HG03175 (cell line): ENCODE measurements around the gene CLIC3.

Experiments used
- ATAC-seq: cut with Tn5 transposase; IDR thresholded peaks from one replicate; pipeline ENCODE4 v1.9.1; 2021; ENCODE audit warnings: mild to moderate bottlenecking, moderate library complexity; ENCODE audit not compliant: unreplicated experiment

CLIC3 gene

GRCh38 chr9:136955202-136955942 lies 41.0 kb downstream of the CLIC3 start:
- ATAC-seq, result no peak

DNA sequence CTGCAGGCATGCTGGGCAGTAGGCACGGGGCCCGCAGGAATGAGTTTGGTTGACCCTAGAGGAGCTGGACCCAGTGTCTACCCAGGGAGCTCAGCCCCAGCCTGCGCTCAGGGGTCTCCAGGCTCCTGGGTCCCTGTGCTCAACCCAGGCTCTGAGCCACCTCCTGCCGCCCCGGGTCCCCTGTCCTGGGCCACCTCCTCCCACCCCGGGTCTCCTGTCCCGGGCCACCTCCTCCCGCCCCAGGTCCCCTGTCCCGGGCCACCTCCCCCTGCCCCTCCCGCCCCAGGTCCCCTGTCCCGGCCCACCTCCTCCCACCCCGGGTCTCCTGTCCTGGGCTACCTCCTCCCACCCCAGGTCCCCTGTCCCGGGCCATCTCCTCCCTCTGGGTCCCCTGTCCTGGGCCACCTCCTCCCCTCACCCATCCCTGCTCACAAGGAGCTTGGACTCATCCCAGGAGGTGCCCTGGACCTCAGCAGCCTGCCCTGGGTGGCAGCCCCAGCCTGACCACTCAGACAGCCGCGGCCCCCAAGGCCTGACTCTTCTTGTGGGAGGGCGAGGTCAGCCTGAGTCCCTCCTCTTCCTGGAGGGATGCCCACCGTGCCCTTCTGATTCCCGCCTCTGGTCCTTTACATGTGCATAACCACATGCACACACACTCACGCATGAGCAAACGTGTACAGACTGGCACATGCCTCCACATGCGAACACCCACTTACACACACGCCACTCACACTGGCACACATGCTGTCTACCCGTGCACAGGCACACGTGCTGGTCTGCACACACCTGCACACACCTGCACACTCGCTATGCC lies 41.9 kb downstream of the CLIC3 start:
- no peak for ATAC-seq

DNA sequence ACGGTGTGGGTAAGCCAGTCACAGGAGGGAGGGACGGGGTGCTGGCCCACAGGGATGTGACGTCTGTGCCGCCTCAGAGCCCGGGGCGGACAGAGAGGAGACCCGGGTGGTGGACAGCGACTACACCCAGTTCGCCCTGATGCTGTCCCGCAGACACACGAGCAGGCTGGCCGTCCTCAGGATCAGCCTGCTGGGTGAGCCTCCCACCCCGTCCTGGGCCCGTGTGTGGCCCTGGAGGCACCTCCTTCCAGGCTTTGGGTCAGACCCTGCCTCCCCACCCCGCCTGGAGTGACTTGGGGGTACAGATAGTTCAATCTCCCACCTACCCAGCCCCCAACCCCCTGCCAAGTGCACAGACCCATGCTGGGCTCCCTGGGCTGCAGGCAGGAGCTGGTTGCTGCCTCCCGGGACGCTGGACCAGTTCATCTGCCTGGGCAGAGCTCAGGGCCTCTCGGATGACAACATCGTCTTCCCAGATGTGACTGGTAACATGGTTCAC lies 42.5 kb downstream of the CLIC3 start:
- no peak for ATAC-seq

DNA sequence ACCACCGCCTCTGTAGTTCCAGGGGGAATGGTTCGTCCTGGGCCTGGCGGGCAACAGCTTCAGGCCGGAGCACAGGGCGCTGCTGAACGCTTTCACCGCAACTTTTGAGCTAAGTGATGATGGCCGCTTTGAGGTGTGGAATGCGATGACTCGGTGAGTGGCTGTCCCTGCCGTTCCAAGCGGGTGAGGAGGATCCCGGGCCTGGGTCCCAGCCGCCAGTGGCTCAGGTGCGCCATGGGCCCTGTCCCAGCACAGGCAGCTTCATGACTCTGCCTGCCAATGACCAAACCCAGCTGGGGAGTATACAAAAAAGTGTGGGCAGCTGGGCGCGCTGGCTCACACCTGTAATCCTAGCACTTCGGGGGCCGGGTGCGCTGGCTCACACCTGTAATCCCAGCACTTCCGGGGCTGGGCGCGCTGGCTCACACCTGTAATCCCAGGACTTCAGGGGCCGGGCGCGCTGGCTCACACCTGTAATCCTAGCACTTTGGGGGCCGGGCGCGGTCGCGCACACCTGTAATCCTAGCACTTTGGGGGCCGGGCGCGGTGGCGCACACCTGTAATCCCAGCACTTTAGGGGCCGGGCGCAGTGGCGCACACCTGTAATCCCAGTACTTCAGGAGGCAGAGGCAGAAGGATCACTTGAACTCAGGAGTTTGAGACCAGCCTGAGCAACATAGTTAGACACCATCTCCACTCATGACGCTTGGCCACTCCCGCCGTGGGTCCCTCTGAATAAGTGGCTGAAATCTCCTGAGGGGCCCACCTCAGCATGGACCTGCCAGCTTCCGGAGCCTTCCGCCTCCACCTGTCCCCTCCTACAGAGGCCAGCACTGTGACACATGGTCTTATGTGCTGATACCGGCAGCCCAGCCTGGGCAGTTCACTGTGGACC lies 43.2 kb downstream of the CLIC3 start:
- ATAC-seq, result no peak

DNA sequence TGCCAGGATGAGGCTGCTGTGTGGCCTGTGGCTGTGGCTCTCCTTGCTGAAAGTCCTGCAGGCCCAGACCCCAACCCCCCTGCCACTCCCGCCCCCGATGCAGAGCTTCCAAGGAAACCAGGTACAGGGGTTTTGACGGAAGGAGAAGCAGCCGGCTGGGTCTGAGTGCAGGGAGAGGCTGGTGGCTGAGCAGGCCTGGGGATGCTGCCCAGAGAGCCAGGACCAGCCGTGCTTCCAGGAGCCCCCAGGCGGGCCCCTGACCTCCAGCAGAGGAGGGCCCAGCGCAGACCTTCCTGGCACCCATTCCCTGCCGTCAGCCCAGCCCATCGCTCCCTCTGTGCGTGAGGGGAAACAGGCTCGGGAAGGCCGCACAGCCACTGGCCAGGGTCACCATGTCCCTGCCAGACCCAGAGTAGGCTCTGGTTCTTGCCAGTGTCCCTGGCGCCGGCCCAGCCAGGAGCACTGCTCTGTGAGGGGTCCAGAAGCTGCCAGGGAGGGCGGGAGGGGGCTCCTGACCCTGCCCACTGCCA lies 44.0 kb downstream of the CLIC3 start:
- no peak for ATAC-seq

DNA sequence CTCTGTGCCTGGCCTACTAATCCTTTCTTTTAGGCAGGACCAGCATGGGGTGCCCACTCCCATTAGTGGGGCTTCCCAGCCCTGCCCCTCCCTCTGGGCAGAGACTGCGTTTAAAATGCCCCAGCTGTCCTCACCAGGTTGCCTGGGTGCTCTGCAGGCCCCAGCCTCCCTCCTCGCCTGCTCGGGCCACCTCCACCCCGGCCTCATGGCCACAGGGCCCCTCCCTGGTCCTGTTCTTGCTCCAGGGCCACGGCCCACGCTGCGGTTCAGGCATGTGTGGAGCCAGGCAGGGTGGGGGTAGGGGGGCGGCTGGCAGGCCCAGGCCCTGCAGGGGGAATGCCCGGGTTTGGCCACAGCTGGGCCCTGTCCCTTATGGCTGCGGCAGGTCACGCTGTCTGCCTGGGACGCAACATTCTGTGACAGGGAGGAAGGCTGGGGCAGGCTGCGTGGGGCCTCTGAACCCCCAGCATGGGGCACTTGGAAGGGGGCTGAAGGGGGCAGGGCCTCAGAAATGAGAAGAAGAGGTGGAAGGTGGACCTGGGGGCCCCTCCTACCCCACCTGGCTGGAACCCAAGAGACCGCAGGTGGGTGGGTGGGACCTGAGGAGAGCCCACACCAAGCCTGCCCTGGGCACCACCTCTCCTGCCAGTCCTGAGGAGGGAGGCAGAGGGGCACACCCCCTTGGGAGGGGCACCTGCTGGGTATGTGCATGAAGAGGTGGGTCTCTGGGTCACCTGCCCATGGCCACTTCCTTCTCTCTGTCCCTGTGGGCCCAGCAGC lies 44.6 kb downstream of the CLIC3 start, which contains the start of gene LCN12:
Gene LCN12 (plus strand): TSS at position 733 of the 780 bp plus-strand sequence. CDS start 55 bp downstream, outside the sequence.
- ATAC-seq, result no peak

- ATAC-seq, result no peak
Measured at GRCh38 chr9:136950656-136951276, 45.6 kb downstream of the CLIC3 start.

DNA sequence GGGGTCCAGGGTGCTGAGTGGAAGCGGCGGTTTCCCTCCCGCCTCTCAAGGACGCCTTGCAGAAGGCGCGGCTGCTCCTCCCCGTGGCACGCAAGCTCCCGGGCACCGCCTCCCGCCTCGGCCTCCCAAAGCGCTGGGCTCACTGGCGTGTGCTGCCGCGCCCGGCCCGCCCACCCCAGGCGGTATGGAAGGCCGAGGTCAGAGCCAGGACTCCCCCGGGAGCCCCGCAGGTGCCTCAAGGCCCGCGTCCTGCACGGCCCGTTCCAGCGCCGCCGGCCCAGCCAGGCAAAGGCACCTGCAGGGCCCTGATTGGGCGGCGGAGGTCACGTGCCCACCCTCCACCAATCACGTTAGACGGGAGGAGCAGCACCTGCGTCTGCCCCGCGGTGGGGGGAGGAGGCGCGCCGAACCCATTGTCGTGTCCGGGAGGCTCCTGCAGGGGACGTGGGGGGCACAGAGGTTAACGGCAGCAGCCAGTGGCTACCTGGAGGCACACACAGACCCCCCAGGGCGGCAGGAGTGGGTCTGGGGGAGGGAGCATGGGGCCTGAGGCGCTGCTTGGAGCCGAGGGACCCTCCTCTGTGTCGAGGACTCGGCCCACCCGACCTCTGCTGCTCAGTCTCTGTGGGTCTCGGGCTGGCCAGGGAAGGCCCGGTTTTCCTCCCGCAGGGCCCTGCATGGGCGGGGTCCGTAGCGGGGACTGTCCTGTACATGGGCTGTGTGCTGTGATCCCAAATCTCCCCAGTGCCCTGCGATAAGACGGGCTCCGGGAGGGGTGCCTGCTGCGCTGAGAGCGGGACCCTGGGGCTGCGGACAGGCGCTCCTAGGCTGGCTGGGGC lies 46.3 kb downstream of the CLIC3 start:
- peak; percentile 91 for ATAC-seq

DNA sequence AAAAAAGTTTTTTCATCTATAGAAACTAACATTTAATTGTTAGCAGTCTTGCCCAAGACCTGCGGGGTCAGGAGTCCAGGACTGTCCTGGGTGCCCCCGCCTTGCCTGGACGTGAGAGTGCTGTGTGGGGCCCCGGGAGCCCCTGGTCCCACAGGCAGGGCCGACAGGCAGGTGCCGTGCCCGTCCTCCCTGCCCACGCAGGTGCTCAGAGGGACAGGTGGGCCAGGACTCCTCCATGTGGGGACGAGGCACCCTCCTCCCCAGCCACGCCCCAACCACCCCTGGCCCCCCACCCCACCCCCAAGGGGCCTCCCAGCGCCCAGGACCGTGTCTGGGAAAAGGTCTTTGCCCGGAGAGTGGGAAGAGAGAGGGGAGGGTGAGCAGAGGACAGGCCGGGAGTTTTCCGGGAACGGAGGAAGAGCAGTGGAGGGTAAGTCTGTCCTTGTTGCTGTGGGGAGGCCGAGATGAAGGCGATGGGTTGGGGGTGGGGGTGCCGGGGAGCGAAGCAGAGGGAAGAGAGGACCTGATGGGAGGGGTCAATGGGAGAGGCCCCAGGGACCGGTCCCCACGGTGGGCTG lies 47.0 kb downstream of the CLIC3 start:
- no peak for ATAC-seq

DNA sequence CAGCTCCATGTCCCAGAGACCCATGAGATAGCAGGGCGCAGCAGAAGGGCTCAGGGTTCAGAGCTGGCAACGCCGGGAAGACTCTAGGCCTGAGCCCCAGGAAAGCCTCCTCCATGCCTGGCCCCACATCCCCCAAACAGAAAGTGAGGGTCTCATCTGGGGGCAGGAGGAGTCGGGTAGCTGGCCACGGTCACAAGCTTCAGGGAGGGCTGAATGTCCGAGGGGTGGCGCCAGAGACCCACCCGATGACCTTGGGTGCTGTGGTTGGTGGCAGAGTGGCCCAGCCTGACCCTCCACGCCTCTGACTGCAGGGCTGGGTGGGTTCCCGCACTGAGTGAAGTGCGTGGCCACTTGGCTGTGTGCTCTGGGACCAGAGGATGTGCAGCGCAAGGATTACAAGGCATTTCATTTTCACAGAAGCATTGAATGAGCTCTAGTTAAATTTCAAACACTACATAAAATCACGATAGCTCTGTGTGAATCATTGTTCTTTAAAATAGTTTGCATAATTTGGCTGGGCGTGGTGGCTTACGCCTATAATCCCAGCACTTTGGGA lies 48.3 kb downstream of the CLIC3 start:
- no peak for ATAC-seq

DNA sequence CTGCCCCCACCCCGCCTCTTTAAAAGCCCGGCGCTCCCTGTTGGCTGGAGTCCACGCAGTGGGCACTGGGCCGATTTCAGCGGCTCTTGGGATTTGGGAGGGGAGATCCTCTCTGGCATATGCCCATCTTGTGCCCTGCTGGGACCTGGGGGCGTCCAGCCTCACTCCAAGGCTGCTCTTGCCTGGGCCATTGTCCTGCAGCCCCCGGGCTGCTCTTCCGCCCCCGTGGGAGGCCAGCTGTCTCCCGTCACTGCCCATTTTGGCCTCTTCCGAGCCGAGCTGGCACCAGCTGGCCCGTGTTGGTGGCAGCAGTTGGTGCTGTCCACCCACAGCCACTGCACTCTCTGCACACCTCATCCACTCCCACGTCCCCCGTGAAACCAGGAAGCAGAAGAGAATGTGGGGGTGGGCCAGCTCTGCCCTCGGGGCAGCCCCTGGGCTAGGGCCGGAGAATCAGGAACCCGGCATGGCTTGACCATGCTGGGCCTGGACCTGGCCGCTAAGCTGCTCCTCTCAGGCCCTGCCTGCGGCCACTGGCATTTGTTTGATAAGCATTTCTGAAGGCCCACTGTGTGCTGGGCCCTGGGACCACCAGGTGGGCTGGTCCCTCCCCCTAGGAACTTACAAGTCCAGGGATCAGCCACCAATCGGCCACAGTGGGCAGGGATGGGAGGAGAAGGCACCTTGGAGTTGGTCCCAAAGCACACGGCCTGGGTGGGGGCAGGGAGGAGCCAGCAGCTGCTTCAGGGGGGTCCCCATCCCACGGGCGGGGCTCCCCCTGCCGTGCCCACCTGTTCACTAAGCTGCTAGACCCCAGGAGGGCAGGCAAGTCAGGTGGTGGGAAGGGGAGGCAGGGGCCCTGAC lies 49.1 kb downstream of the CLIC3 start:
- ATAC-seq, result no peak

DNA sequence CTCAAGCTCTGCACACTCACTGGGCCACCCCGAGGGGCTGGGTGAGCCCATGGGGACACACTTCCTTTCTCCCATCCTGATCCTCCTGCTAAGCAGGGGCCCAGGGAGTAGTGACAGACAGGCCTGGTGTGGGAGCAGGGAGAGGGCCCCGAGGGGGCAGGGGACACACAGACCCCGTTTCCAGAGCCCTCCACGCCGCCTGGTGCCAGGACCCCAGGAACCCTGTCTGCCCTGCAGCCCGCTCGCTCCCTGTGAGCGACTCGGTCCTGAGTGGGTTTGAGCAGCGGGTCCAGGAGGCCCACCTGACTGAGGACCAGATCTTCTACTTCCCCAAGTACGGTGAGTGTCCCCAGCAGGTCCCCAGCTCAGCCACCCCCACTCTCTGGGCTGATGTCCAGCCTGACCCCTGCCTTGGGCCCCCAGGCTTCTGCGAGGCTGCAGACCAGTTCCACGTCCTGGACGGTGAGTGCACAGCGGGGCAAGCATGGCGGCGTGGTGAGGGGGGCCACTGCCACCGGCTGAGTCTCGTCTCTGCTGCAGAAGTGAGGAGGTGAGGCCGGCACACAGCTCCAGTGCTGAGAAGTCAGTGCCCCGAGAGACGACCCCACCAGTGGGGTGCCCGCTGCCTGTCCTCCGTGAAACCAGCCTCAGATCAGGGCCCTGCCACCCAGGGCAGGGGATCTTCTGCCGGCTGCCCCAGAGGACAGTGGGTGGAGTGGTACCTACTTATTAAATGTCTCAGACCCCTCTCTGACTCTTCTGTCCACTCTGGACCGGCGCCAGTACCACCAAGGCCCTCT lies 49.9 kb downstream of the CLIC3 start:
- ATAC-seq, result no peak

DNA sequence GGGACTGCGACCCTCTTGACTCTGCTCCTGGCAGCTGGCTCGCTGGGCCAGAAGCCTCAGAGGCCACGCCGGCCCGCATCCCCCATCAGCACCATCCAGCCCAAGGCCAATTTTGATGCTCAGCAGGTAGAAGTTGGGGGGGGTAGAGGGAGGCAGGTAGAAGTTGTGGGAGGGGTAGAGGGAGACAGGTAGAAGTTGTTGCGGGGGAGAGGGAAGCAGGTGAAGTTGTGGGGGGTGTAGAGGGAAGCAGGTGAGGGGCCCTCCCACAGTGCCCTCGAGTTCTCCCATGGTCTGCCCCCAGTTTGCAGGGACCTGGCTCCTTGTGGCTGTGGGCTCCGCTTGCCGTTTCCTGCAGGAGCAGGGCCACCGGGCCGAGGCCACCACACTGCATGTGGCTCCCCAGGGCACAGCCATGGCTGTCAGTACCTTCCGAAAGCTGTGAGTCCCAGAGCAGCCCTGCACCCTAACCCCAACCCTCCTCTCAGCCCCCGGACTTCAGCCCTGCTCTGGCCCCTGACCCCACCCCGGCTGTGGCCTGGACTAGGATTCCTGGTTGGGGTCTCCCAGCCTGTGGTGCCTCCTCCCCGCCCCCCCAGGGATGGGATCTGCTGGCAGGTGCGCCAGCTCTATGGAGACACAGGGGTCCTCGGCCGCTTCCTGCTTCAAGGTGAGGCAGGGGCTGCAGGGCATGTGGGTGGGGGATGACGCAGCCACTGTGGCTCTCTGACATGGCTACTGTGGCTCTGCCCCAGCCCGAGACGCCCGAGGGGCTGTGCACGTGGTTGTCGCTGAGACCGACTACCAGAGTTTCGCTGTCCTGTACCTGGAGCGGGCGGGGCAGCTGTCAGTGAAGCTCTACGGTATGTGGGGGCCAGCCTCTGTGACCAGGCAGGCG lies 50.8 kb downstream of the CLIC3 start:
- ATAC-seq, result no peak
